NCI-H2029 treated with DMSO at 0.1 percent for 48 hours (cell line): ENCODE measurements around the gene NPPC.
A peak's percentile ranks its signal among the peaks of the same experiment; 100 is the strongest.
"Not testable (repeated sequence)": the region's sequence is repeated elsewhere in the genome, so short reads cannot be mapped to it uniquely, and the experiment has no call there.

ENCODE experiments used
- DNase-seq: peaks from one replicate; lab custom pipeline; 2025; lab: John Stamatoyannopoulos, UW

Gene NPPC

DNA sequence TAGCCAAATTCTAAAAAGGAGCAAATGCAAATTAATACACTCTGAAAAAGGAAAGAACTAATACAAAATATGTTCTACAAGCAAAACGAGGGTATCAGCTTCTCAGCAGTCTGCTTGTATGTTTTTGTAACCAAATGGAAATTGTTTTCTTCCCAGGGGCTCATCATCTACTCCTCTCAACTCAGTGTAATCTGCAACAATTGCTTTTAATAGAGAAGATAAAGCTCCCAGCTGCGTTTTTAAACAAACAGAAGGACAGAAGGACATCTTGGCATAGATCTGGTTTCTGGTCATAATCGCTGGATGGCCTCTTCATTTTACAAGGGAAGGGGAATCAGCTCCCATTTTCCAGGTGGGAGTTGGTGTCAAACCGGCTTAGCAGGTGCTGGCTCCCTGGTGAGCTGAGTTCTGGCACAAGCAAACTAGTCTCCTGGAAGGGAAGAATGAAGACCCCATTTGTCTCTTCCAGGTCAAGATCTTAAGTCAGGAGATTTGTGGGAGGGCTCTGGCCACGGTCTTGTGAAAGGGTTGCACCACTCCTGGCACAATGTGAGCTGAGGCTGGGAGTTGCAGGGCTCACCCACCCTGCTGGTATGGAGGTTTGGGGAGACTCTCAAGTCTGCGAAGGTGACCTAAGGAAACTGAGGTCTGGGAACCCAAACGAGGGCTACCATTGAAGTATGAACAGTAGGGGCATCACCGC, 41.6 kb downstream of the NPPC start:
- DNase-seq = peak; percentile 93

DNA sequence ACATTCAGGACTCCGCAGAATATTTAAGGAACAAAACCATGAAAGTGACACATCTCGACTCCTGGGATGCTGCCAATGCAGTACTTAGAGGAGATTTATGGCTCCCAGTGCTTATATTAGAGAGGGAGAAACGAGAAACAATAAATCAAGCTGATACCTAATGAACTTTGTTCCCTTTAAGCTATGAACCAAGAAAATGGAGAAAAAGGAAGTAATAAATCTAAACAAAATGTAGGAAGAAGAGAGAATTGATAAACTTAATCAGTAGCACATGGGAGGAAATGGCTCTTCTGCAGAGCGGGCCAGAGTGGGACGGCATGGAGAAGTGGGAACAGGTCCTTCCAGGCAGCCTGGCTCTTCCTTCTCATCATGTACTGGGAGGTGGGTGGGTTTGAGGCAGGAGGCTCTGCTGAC, 42.7 kb downstream of the NPPC start:
- peak; percentile 52 for DNase-seq

DNA sequence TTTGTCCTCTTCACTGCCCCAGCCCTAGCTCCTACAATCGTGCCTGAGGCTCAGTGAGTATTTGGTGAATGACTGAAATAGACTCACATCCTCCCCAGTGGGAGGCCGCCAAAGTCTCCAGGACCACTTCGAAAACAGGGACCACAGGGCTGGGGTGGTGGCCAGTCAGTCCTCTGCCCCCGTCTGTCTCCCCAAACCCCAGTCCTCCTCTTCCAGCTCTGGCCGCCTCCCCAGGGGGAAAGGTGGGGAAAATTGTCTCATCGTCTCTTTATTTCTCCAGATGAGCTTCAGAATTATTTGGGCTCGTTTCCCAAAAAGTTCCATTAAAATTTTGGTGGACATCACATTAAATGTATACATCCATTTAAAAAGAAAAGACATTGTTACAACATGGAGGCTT, 43.5 kb downstream of the NPPC start:
- DNase-seq = no peak

DNA sequence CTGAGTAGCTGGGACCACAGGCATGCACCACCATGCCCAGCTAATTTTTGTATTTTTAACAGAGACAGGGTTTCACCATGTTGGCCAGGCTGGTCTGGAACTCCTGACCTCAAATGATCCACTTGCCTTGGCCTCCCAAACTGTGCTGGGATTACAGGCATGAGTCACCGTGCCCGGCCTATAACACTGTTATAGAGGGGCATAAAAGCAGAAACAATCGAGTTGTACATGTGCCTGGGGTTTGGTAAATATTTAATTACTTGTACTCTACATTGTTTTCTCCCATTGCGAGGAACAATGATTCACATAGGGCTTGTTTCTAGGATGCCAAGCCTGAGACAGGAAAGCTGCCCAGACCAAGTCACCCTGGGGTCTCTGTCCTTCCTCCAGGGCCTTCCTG, 45.8 kb downstream of the NPPC start:
- DNase-seq = not testable (repeated sequence)

DNA sequence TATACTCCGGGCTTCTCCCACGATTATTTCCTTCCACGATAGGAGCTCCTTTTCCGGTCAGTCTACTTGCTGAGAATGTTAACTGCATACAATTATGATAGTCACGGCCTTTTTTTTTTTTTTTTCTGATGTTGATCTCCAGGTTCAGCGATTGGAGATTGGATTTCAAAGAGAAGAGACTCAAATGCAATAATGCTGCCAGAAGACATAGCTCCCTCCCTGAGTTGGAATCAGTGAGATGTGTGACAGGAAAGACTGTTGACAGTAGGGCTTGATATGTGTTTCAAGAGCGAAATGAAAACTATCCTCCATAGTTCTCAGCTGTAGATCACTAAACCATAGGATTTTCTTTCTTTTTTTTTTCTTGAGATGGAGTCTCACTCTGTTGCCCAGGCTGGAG, 47.0 kb downstream of the NPPC start:
- DNase-seq = no peak

DNA sequence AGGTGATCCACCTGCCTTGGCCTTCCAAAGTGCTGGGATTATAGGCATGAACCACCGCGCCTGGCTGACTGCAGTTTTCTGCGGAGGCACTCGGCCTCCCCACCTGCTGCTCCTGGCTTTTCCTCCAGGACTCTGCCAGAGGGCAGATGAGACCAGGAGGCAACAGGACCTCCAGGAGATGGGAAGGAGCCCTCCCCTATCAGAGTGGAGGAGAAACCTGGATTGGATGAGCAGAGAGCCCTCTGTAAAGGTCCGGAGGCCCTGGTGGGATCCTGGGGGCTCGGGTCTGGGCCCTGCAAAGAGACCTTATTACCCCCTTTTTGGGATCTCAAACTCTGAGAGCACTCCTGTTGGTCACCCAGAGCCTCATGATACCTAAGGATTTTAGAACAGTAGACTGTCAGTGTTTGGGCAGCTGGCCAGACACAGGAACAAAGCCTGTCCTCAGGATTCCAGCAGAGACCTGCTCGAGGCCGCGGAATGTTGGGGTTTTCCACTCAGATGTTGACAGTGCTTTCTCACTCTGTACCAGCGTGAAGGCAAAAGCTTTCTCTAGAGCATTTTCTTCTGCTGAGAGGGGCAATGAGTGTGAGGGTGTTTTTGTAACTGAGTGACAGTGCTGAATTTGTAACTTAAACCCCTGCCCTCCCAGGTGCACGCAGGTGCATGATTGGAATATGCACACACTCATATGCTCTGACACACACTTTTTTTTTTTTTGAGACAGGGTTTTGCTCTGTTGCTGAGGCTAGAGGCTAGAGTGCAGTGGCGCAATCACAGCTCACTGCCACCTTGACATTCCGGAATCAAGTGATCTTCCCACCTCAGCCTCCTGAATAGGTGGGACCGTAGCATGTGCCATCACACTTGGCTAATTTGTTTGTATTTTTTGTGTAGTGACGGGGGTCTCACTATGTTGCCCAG, 48.4 kb downstream of the NPPC start:
- DNase-seq = peak; percentile 53

DNA sequence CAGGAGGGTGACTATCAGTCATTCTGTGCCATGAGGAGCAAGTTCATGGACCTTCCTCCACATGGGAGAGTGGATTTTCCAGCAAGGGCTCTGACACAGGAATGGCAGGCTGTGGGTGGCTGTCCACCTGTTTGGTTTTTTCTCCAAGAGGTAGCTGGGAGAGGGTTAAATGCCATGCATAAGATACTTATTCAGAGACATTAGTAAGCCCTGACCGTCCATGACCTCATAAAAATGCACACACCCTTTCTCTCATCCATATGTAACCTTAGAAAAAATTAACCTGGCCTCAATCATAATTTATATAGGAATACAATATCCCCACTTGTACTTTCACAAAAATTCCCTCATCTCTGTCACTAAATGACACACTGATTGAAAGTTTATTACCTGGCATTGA, 51.3 kb downstream of the NPPC start:
- no peak for DNase-seq
